OCI-LY3 (cell line): ENCODE results near the gene GPC3.

ENCODE experiments used
- H2AFZ ChIP-seq: fragments of 200-600, 300-600 bp; shearing (Covaris generic); 2 replicates; pipeline ENCODE4 v1.6.0; 2014; ENCODE audit warnings: antibody characterized with exemption, low read depth, low read length
- H3K27ac ChIP-seq: fragments of 200-600, 300-600 bp; sonication (generic); 2 replicates; pipeline ENCODE4 v1.5.1; 2014; ENCODE audit warnings: mild to moderate bottlenecking, low read length, moderate library complexity, mixed read lengths
- H3K27me3 ChIP-seq: fragments of 200-600, 300-600 bp; sonication (generic); 2 replicates; pipeline ENCODE4 v1.6.1; 2014; ENCODE audit warnings: low read depth, low read length, mixed read lengths
- H3K36me3 ChIP-seq: fragments of 200-600, 300-600 bp; sonication (generic); replicated peaks from 2 replicates; pipeline ENCODE3; 2014; ENCODE audit warnings: low read depth, low read length, mixed read lengths
- H3K4me1 ChIP-seq: fragments of 300-600, 200-600 bp; sonication (generic); 2 replicates; pipeline ENCODE4 v1.6.1; 2014; ENCODE audit warnings: low read length, mixed read lengths
- H3K4me2 ChIP-seq: fragments of 200-600, 300-600 bp; sonication (generic); 2 replicates; pipeline ENCODE4 v1.6.1; 2014; ENCODE audit warnings: low read length, mixed read lengths
- H3K4me3 ChIP-seq: fragments of 300-600, 200-600 bp; sonication (generic); 2 replicates; pipeline ENCODE4 v1.5.1; 2014; ENCODE audit warnings: antibody characterized with exemption, mild to moderate bottlenecking, low read length, moderate library complexity
- H3K79me2 ChIP-seq: fragments of 300-600, 200-600 bp; shearing (Covaris generic); 2 replicates; pipeline ENCODE4 v1.6.1; 2014; ENCODE audit warnings: mild to moderate bottlenecking, low read length, mixed read lengths
- H3K9ac ChIP-seq: fragments of 300-600, 200-600 bp; shearing (Covaris generic); 2 replicates; pipeline ENCODE4 v1.6.0; 2014; ENCODE audit warnings: mild to moderate bottlenecking, low read length, moderate library complexity
- H3K9me3 ChIP-seq: fragments of 200-600, 300-600 bp; shearing (Covaris generic); 2 replicates; pipeline ENCODE4 v1.6.1; 2014; ENCODE audit warnings: low read length, mixed read lengths; ENCODE audit not compliant: insufficient read depth
- H4K20me1 ChIP-seq: fragments of 200-600, 300-600 bp; sonication (generic); 2 replicates; pipeline ENCODE4 v1.6.1; 2016; ENCODE audit warnings: low read length, mixed read lengths; ENCODE audit not compliant: insufficient read depth
- CTCF ChIP-seq: fragments of 200-600, 300-600 bp; sonication (generic); IDR thresholded peaks from 2 replicates; pipeline ENCODE4 v1.5.1; 2014; ENCODE audit warnings: antibody characterized with exemption, low read length, low read depth
- EZH2phosphoT487 ChIP-seq: fragments of 200-600 bp; shearing (Covaris generic); IDR thresholded peaks from 2 replicates; pipeline ENCODE4 v1.6.1; 2018; ENCODE audit warnings: antibody characterized with exemption, mixed run types, low read depth

GPC3 gene

GRCh38 chrX:133555782-133556458, 429.5 kb downstream of the GPC3 start:
- H3K4me2 ChIP-seq, result no peak overlapping the region
- H4K20me1 ChIP-seq, result no peaks in the 10 kb centered on the region
- H3K79me2 ChIP-seq, result no peaks in the 10 kb centered on the region
- H3K36me3 ChIP-seq, result no peaks in the 10 kb centered on the region
- H3K27me3 ChIP-seq, result no peaks in the 10 kb centered on the region
- no peaks in the 10 kb centered on the region for H3K4me1 ChIP-seq
- no peak overlapping the region for H2AFZ ChIP-seq
- no peak overlapping the region for H3K9ac ChIP-seq
- no peak overlapping the region for H3K4me3 ChIP-seq
- H3K27ac ChIP-seq, result no peak overlapping the region
- H3K9me3 ChIP-seq, result no peaks in the 10 kb centered on the region
- TF ChIP-seq CTCF, result no peak
- no peak for TF ChIP-seq EZH2phosphoT487

- no peak overlapping the region for H3K4me3 ChIP-seq
- H3K4me1 ChIP-seq, result no peaks in the 10 kb centered on the region
- no peak for TF ChIP-seq CTCF
- no peak for TF ChIP-seq EZH2phosphoT487
- no peaks in the 10 kb centered on the region for H3K27me3 ChIP-seq
- H3K9ac ChIP-seq, result no peak overlapping the region
- H4K20me1 ChIP-seq, result no peaks in the 10 kb centered on the region
- no peaks in the 10 kb centered on the region for H3K9me3 ChIP-seq
- no peak overlapping the region for H3K4me2 ChIP-seq
- H3K27ac ChIP-seq, result no peak overlapping the region
- H2AFZ ChIP-seq, result no peak overlapping the region
- H3K79me2 ChIP-seq, result no peaks in the 10 kb centered on the region
- H3K36me3 ChIP-seq, result no peaks in the 10 kb centered on the region
These were observed 434.5 kb downstream of the GPC3 start for GRCh38 chrX:133550665-133551485.

GRCh38 chrX:133549295-133549933, 436.0 kb downstream of the GPC3 start:
- TF ChIP-seq EZH2phosphoT487 (no peak), CTCF (no peak)
- no peak overlapping the region for H3K4me3 ChIP-seq
- H3K36me3 ChIP-seq, result no peaks in the 10 kb centered on the region
- H3K9me3 ChIP-seq, result no peaks in the 10 kb centered on the region
- no peaks in the 10 kb centered on the region for H3K4me1 ChIP-seq
- H2AFZ ChIP-seq, result no peak overlapping the region
- H3K27ac ChIP-seq, result no peak overlapping the region
- no peak overlapping the region for H3K4me2 ChIP-seq
- no peak overlapping the region for H3K9ac ChIP-seq
- H3K79me2 ChIP-seq, result no peaks in the 10 kb centered on the region
- H4K20me1 ChIP-seq, result no peaks in the 10 kb centered on the region
- H3K27me3 ChIP-seq, result no peaks in the 10 kb centered on the region

- H2AFZ ChIP-seq, result no peak overlapping the region
- H3K27me3 ChIP-seq, result no peaks in the 10 kb centered on the region
- no peak overlapping the region for H3K27ac ChIP-seq
- no peaks in the 10 kb centered on the region for H3K36me3 ChIP-seq
- no peak overlapping the region for H3K4me3 ChIP-seq
- no peaks in the 10 kb centered on the region for H4K20me1 ChIP-seq
- H3K79me2 ChIP-seq, result no peaks in the 10 kb centered on the region
- H3K4me2 ChIP-seq, result no peak overlapping the region
- no peak overlapping the region for H3K9ac ChIP-seq
- no peak for TF ChIP-seq CTCF
- no peak for TF ChIP-seq EZH2phosphoT487
- no peaks in the 10 kb centered on the region for H3K4me1 ChIP-seq
- no peaks in the 10 kb centered on the region for H3K9me3 ChIP-seq
These were observed 439.0 kb downstream of the GPC3 start for GRCh38 chrX:133546441-133546840.
